ENCODE data around the gene NOL6. TPM values are rescaled to one million over a fixed set of nuclear protein-coding genes. Genes with fewer than 3 reads are reported as not detected.

The NOL6 gene
- total and polyA plus RNA-seq, 2 of the 8 experiments (the other 6 are each of a cell fraction or from before 2014, with no cell fraction given) = 44.0 to 55.0 TPM

DNA sequence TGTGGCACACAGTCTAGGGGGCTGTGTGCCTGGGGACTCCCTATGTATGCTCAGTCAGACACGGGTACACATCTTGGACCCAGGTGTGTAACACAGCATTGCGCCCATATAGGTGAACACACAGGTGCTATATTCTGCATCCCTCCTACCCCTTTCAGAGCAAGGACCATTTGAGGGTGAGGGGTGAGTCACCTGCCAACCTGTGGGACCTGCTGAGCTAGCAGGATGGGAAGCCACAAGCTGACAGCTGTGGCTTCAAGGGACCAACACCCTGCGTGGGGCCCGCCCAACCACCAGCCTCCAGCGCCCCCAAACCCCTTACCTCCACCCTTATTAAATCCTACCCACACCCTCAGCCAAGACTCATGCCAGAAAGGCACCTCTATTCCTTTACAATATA is 56.7 kb downstream of the NOL6 start:
- H3K18ac ChIP-seq (ENCODE audit: extremely low read depth, low read length) = no peak overlapping the region
- no peak overlapping the region for H3K4me2 ChIP-seq (ENCODE audit: insufficient read depth in 1 of 2, low read depth in 2 of 2, low read length in 2 of 2)
- H2AK5ac ChIP-seq (ENCODE audit: low read depth, low read length) = no peak overlapping the region
- no peak overlapping the region for H4K5ac ChIP-seq (ENCODE audit: insufficient read length, low read depth, low read length)
- no peak overlapping the region for H3K4me3 ChIP-seq (ENCODE audit: extremely low read depth in 1 of 4, insufficient read depth in 2 of 4, low read depth in 3 of 4, low read length in 4 of 4)
- H2BK120ac ChIP-seq (replicated peaks; ENCODE audit: low read depth, low read length) = no peak overlapping the region
- H2AFZ ChIP-seq (ENCODE audit: low read length) = no peak overlapping the region
- no peak overlapping the region for H4K91ac ChIP-seq (replicated peaks; ENCODE audit: insufficient read length, low read length)
- H3K23ac ChIP-seq (ENCODE audit: insufficient read length) = no peak overlapping the region
- ChIA-PET CTCF (ENCODE audit: partially characterized antibody) (interaction anchor here (1.2 to 9.5 kb wide), 8 partner anchors 10 to 130 kb away, joined by 3 to 134 read pairs (median 33); partner anchors contain the start of genes AQP3 and AQP7), POLR2A (ENCODE audit: partially characterized antibody) (interaction anchor here (1.4 kb wide), 1 partner anchor 44 kb away, joined by 3 read pairs; no protein-coding TSS in a partner anchor)
- WGBS, 2 experiments (ENCODE audit: extremely low coverage in 1 of 2, insufficient coverage in 1 of 2, insufficient read length in 1 of 2, insufficient replicate concordance in 2 of 2, low coverage in 1 of 2, low lambda C conversion rate in 2 of 2, missing lambda C conversion rate in 1 of 2) = 75% methylated on average over 4 of the region's 5 CpGs; no CpG with 5 or more reads in 1 of the 2 experiments
- TF ChIP-seq NANOG (IDR thresholded peaks at IDR 0.05; ENCODE audit: insufficient read depth, low read depth, low read length, poor library complexity, severe bottlenecking) = no peak
- no peak for TF ChIP-seq USF2 (IDR thresholded peaks at IDR 0.05; ENCODE audit: low read length)
- TF ChIP-seq RXRA (IDR thresholded peaks at IDR 0.05; ENCODE audit: insufficient read depth, low read depth, low read length) = no peak
- no peak for TF ChIP-seq RNF2 (IDR thresholded peaks at IDR 0.05; ENCODE audit: borderline replicate concordance, low read depth, low read length, missing control alignments, poor library complexity, severe bottlenecking)
- TF ChIP-seq CBX8 (IDR thresholded peaks at IDR 0.05; ENCODE audit: borderline replicate concordance, low read depth, low read length) = no peak
- TF ChIP-seq YY1 (IDR thresholded peaks at IDR 0.05; ENCODE audit: low read depth, low read length) = no peak
- no peak for TF ChIP-seq GABPA (IDR thresholded peaks at IDR 0.05; ENCODE audit: borderline replicate concordance, insufficient read depth, low read length)
- no peak for TF ChIP-seq CHD1 (IDR thresholded peaks at IDR 0.05; ENCODE audit: low read depth, low read length)
- no peak for TF ChIP-seq KDM1A (IDR thresholded peaks at IDR 0.05; ENCODE audit: borderline replicate concordance, low read length)
- TF ChIP-seq RFX5 (IDR thresholded peaks at IDR 0.05; ENCODE audit: borderline replicate concordance, low read depth, low read length) = no peak
- no peaks in the 10 kb centered on the region for H3K79me2 ChIP-seq (ENCODE audit: control insufficient read depth in 1 of 2, insufficient read depth in 2 of 2, low read length in 2 of 2)
- H2BK12ac ChIP-seq (ENCODE audit: low read depth, low read length) = no peak overlapping the region
- no peaks in the 10 kb centered on the region for H3K9me3 ChIP-seq (ENCODE audit: insufficient read depth in 2 of 2, low read depth in 1 of 2, low read length in 1 of 2)
- no peaks in the 10 kb centered on the region for H3K79me1 ChIP-seq (ENCODE audit: low read depth, low read length)
- H4K8ac ChIP-seq (ENCODE audit: extremely low read depth, insufficient read depth, low read length) = no peak overlapping the region
- H2BK5ac ChIP-seq (ENCODE audit: low read depth, low read length) = no peak overlapping the region
- no peak overlapping the region for H3K56ac ChIP-seq (replicated peaks; ENCODE audit: insufficient read length, low read depth, low read length)
- no peak overlapping the region for H2BK15ac ChIP-seq (ENCODE audit: low read length)
- no peak overlapping the region for H3K4ac ChIP-seq (replicated peaks; ENCODE audit: insufficient read length, low read depth, low read length)
- no peaks in the 10 kb centered on the region for H3K23me2 ChIP-seq (ENCODE audit: low read depth, low read length)
- peaks cover 0 to 4% (median 3%) of the 10 kb centered on the region in 4 experiments; a peak in 2 of 7 replicates for H3K4me1 ChIP-seq (replicated peaks in 1 of 4; ENCODE audit: control insufficient read depth in 3 of 4, insufficient read depth in 4 of 4, low read length in 3 of 4)
- H4K20me1 ChIP-seq (replicated peaks in 1 of 2; ENCODE audit: control insufficient read depth in 1 of 2, insufficient read depth in 2 of 2, low read length in 2 of 2) = no peaks in the 10 kb centered on the region
- no peak overlapping the region for H2BK20ac ChIP-seq (ENCODE audit: low read length)
- FAIRE-seq = no peak
- H3K9ac ChIP-seq (replicated peaks in 1 of 4; ENCODE audit: extremely low read depth in 1 of 4, low read depth in 3 of 4, low read length in 3 of 4) = no peak overlapping the region
- no peak for DNase-seq (ENCODE audit: low read depth in 1 of 2, low spot score in 2 of 2)
- H3K27me3 ChIP-seq (replicated peaks in 1 of 4; ENCODE audit: control insufficient read depth in 3 of 4, extremely low read depth in 1 of 4, insufficient read depth in 3 of 4, low read length in 3 of 4) = no peaks in the 10 kb centered on the region; a peak in 1 of 7 replicates
- H3K27ac ChIP-seq (ENCODE audit: low read depth, low read length) = no peak overlapping the region
- H3K14ac ChIP-seq (ENCODE audit: insufficient read length) = no peak overlapping the region
- H3K36me3 ChIP-seq (ENCODE audit: control insufficient read depth in 2 of 4, insufficient read depth in 4 of 4, low read length in 3 of 4) = no peaks in the 10 kb centered on the region
